HG02623 (cell line): ENCODE results near the gene WAPL.
"Not testable (repeated sequence)": the region's sequence is repeated elsewhere in the genome, so short reads cannot be mapped to it uniquely, and the experiment has no call there.

Experiments used
- ATAC-seq: cut with Tn5 transposase; IDR thresholded peaks from one replicate; pipeline ENCODE4 v1.9.1; 2021; ENCODE audit warnings: moderate library complexity; ENCODE audit not compliant: unreplicated experiment

Gene WAPL, protein sequence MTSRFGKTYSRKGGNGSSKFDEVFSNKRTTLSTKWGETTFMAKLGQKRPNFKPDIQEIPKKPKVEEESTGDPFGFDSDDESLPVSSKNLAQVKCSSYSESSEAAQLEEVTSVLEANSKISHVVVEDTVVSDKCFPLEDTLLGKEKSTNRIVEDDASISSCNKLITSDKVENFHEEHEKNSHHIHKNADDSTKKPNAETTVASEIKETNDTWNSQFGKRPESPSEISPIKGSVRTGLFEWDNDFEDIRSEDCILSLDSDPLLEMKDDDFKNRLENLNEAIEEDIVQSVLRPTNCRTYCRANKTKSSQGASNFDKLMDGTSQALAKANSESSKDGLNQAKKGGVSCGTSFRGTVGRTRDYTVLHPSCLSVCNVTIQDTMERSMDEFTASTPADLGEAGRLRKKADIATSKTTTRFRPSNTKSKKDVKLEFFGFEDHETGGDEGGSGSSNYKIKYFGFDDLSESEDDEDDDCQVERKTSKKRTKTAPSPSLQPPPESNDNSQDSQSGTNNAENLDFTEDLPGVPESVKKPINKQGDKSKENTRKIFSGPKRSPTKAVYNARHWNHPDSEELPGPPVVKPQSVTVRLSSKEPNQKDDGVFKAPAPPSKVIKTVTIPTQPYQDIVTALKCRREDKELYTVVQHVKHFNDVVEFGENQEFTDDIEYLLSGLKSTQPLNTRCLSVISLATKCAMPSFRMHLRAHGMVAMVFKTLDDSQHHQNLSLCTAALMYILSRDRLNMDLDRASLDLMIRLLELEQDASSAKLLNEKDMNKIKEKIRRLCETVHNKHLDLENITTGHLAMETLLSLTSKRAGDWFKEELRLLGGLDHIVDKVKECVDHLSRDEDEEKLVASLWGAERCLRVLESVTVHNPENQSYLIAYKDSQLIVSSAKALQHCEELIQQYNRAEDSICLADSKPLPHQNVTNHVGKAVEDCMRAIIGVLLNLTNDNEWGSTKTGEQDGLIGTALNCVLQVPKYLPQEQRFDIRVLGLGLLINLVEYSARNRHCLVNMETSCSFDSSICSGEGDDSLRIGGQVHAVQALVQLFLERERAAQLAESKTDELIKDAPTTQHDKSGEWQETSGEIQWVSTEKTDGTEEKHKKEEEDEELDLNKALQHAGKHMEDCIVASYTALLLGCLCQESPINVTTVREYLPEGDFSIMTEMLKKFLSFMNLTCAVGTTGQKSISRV (N-terminal part only)

GRCh38 chr10:86521678-86522509, at the start of gene WAPL:
WAPL (minus strand) TSS chr10:86521792; CDS start chr10:86518069, 3,723 bp downstream.
- ATAC-seq = peak; percentile 95

- no peak for ATAC-seq
Observed at GRCh38 chr10:86569335-86569734, 47.7 kb upstream of the WAPL start.

DNA sequence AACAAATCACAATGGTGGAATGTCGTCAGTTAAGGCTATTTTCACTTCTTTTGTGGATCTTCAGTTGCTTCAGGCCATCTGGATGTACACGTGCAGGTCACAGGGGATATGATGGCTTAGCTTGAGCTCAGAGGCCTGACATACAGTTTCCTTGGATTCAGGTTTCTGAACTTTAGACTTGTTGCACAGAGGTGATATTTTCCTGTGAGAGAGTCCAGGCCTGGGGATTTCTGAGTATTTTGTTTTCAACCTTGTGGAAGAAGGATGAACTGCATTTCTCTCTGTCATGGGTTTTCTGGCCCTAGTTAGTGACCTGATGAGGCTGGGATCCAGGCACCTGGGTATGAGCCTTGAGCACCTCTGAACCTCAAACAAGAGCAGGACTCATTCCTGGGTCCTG, 44.9 kb upstream of the WAPL start:
- not testable (repeated sequence) for ATAC-seq

DNA sequence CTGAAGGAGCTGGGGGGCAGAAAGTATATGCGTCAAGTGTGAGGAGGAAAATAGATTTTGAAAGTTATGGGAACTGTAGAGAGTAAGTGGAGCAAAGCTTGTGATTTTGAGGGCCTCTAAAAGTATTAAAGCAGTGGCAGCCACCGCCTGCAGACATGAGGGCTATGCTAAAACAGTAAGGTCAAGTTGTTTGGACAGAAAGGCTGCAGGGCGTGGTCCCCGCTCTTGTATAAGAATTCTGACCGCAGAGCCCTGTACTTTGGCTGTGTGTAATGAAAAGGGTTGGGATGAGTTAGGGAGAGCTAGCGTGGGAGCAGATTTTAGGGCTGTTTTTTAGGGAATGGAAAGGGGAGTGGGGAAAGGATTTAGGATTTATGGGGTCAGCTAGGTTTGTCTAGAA, 41.7 kb upstream of the WAPL start:
- ATAC-seq = not testable (repeated sequence)

DNA sequence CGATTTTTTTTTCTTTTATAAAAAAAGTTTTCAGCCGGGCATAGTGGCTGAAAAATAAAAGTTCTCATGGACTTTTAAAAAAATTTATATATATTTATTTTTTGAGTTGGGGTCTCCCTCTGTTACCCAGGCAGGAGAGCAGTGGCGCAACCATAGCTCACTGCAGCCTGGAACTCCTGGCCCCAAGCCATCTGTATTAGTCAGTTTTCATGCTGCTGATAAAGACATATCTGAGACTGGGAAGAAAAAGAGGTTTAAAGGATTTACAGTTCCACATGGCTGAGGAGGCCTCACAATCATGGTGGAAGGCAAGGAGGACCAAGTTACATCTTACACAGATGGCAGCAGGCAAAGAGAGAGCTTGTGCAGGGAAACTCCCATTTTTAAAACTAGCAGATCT, 37.1 kb upstream of the WAPL start:
- not testable (repeated sequence) for ATAC-seq

DNA sequence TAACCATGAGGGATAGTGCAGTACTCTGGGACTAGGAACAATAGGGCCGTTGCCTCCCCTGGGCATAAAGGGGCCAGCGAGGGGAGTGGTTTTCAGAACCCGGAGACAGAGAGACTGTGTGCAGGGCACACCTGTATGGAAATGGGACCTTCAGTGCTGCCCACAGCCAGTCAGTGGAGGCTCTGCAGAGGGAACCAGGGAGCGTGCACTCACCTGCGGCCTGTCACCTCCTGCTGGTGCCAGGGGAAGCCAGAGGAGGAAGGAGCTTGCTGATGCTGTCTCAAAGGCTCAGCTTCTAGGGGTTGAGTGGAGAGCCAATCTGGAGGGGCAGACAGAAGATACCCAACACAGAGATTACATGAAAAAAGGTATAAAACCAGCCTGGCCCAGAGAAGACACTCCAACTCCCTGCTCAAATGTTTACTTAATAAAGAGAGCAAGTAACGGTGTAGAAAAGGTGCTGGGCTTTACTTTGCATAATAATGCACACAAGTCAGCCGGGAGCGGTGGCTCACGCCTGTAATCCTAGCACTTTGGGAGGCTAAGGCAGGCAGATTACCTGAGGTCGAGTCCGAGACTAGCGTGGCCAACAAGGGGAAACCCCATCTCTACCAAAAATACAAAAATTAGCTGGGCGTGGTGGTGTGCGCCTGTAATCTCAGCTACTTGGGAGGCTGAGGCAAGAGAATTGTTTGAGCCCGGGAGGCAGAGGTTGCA, 35.5 kb upstream of the WAPL start:
- ATAC-seq = no peak

GRCh38 chr10:86556532-86556931, 34.9 kb upstream of the WAPL start:
- no peak for ATAC-seq

GRCh38 chr10:86553639-86554038, 32.0 kb upstream of the WAPL start:
- ATAC-seq = no peak

GRCh38 chr10:86553213-86553612, 31.6 kb upstream of the WAPL start:
- no peak for ATAC-seq

DNA sequence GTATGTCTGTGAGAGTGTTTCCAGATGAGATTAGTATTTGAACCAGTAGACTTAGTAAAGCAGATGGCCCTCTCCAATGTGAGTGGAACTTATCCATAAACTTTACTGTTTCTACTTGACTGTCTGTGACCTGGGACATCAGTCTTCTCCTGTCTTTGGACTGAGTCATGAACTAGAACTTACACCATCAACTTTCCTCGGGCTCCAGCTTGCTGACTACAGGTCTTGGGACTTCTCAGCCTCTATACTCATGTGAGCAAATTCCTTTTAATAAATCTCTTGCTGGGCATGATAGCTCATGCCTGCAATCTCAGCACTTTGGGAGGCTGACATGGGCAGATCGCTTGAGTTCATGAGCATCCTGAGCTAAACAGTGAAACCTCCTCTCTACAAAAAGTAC, 25.7 kb upstream of the WAPL start:
- ATAC-seq = no peak

DNA sequence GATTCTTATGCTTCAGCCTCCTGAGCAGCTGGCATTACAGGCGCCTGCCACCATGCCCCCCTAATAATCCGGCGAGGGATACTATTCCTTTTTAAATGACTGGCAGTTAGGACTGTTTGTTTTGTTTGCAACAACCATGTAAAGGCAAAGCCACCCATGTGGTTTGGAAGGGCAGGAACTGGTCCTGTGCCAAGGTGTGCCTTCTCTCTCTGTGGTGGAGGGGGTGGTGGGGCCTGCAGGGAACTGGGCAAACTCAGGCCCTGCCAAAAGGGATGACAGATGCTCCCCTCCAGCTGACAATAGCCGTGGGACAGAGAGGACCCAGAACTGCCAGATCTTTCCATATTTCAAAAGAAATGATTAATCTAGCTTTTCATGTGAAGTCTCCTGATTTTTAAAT, 23.5 kb upstream of the WAPL start:
- no peak for ATAC-seq

- no peak for ATAC-seq
Observed at GRCh38 chr10:86540016-86540415, 18.4 kb upstream of the WAPL start.

- ATAC-seq = no peak
Observed at GRCh38 chr10:86538547-86538946, 17.0 kb upstream of the WAPL start.

- not testable (repeated sequence) for ATAC-seq
Observed at GRCh38 chr10:86538040-86538439, 16.4 kb upstream of the WAPL start.

DNA sequence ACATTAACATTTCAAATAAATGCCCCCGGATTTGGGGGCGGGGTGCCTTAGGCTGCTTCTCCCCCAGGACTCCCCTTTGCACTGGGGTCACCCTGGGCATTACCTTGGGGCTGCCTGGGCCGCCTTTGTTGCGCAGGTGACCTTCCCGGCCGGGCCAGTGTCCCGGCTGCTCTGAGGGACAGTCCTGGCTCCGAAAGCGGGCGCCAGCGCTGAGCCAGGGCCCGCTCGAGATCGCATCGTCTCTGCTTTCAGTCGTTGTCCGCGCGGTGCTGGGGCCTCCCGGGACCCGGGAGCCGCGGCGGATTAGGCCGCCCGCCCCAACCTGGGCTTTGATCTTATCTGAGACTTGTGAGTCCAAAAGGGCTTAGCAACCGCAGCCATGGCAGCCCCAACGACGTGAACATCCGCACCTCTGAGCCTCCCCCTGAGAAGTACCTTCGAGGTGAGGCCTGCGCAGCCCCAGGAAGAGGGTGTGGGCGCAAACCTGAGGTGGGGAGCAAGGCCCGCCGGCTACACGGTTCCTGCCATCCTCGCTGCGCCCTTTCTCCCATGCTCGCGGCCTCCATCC, 14.8 kb upstream of the WAPL start:
- no peak for ATAC-seq

DNA sequence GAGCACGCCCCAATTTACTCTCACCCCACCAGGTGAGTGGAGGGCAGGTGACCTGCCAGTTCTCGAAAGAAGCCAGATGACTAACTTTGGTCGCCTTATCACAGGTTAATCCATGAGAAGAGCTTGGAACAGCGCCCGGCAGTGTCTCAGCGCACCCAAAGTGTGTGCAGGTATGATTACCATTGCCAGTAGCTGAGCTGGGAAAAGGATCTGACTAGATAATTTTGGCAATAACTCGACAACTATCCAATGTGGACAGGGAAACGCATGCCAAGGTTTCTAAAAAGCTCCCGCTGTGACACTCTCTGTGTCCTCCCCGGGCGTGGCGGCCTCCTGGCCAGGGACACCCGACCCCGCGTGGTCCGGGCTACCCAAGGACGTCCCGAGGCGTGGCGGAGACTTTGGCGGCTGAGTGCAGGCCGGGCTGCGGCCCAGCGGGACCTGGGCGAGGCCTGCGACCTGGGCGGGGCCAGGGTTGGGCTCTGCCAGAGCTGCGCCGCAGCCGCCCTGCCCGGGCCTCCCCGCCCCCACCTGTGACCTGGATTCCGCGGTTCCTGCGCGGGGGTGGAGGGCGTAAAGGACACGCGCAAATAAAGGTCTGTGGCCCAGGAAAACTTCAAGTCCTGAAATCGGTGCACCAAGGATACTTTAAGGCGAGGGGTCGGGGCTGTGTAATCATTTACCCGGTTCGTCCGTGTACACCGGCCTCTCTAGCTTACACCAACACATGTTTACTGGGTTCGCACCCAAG, 13.7 kb upstream of the WAPL start:
- peak; percentile 52 for ATAC-seq

DNA sequence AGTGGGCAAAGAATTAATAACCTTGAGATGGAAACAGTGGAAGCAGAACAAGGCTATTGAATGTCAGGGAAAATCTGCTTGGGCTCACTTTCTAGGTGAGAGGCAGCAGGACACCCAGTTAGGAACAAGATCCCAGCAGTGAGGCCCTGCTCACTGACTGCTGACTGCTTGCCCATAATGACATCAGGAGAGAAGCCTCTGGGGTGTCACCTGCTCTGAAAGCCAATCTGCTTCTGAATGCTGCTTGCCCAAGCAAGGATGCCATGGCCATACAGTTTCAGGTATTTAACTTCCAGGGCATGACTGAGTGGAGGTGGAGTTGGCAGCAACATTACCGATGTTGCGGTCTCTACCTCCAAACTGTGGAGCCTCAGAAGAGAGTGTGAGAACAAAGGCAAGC, 11.7 kb upstream of the WAPL start:
- ATAC-seq = no peak

DNA sequence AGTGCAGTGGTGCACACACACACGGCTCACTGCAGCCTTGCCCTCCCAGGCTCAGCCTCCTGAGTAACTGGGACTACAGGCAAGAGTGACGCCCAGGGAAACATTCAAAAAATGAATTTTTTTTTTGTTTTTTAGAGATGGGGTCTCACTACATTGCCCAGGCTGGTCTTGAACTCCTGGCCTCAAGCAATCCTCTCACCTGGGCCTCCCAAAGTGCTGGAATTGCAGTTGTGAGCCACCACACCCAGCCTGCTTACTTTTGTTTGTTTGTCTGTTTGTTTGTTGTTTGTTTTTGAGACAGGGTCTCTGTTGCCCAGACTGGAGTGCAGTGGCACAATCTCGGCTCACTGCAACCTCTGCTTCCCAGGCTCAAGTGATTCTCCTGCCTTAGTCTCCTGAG, 7.1 kb upstream of the WAPL start:
- not testable (repeated sequence) for ATAC-seq

DNA sequence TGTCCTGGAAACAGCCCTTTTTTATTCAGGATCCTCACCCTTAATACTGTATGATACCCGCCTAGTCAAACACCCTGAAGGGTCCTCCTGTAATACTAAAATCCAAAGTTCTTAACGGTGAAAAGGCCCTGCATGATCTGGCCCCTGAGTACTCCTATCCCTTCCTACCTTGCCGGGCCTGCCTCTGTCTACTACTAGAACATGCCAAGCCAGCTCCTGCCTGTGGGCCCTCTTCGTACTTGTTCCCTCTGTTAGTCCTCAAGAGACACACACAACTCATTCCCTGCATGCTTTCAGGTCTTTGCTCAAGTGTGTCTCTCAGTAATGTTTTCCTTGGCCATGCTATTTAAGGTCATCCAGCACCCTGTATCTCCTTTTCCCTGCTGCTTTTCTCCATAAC, 5.0 kb upstream of the WAPL start:
- ATAC-seq = no peak
